Measurements from ENCODE around the gene SCAF1. TPM values are rescaled to one million over a fixed set of nuclear protein-coding genes. Genes with fewer than 3 reads are reported as not detected.

The SCAF1 gene
- total RNA-seq, 1 donor from 2014 or later: 67.9 TPM

- no peak for TF ChIP-seq CTCF (IDR thresholded peaks at IDR 0.05)
- Histone ChIP-seq H3K27me3 (no peaks in the 10 kb centered on the region), H3K27ac (no peak overlapping the region), H3K36me3 (peaks cover 93% of the 10 kb centered on the region), H3K9me3 (no peaks in the 10 kb centered on the region), H3K4me3 (no peak overlapping the region), H3K4me1 (no peaks in the 10 kb centered on the region)
- ATAC-seq: no peak
- DNase-seq: no peak
- intact Hi-C loops (cut with DNase I): no loop called here
Observed at GRCh38 chr19:49658139-49658517, 16.1 kb downstream of the SCAF1 start.

GRCh38 chr19:49658566-49659442 is 16.8 kb downstream of the SCAF1 start:
- Histone ChIP-seq H3K27ac (no peak overlapping the region), H3K4me1 (peaks cover 2% of the 10 kb centered on the region), H3K9me3 (no peaks in the 10 kb centered on the region), H3K4me3 (no peak overlapping the region), H3K36me3 (peaks cover 86% of the 10 kb centered on the region), H3K27me3 (no peaks in the 10 kb centered on the region)
- TF ChIP-seq CTCF (IDR thresholded peaks at IDR 0.05): no peak
- intact Hi-C loops (cut with DNase I): no loop called here
- DNase-seq: no peak
- no peak for ATAC-seq

GRCh38 chr19:49660338-49660961 is 18.4 kb downstream of the SCAF1 start:
- DNase-seq (no peak), ATAC-seq (no peak)
- H3K4me3 ChIP-seq: no peak overlapping the region
- H3K9me3 ChIP-seq: no peaks in the 10 kb centered on the region
- H3K36me3 ChIP-seq: peaks cover 70% of the 10 kb centered on the region
- no peaks in the 10 kb centered on the region for H3K27me3 ChIP-seq
- H3K4me1 ChIP-seq: peaks cover 7% of the 10 kb centered on the region
- intact Hi-C loops (cut with DNase I): no loop called here
- H3K27ac ChIP-seq: no peak overlapping the region
- no peak for TF ChIP-seq CTCF (IDR thresholded peaks at IDR 0.05)

GRCh38 chr19:49662011-49662410 is 20.0 kb downstream of the SCAF1 start:
- DNase-seq (no peak), ATAC-seq (no peak)
- Histone ChIP-seq H3K4me1 (peaks cover 16% of the 10 kb centered on the region), H3K9me3 (no peaks in the 10 kb centered on the region), H3K36me3 (peaks cover 54% of the 10 kb centered on the region), H3K27me3 (no peaks in the 10 kb centered on the region), H3K27ac (no peak overlapping the region), H3K4me3 (no peak overlapping the region)
- intact Hi-C loops (cut with DNase I): no loop called here
- no peak for TF ChIP-seq CTCF (IDR thresholded peaks at IDR 0.05)

GRCh38 chr19:49663224-49663623 is 21.2 kb downstream of the SCAF1 start:
- intact Hi-C loops (cut with DNase I): no loop called here
- H3K4me3 ChIP-seq: no peak overlapping the region
- DNase-seq (no peak), ATAC-seq (no peak)
- no peaks in the 10 kb centered on the region for H3K27me3 ChIP-seq
- no peaks in the 10 kb centered on the region for H3K9me3 ChIP-seq
- peak overlapping the region; percentile 76 for H3K27ac ChIP-seq
- peaks cover 42% of the 10 kb centered on the region for H3K36me3 ChIP-seq
- H3K4me1 ChIP-seq: peaks cover 16% of the 10 kb centered on the region
- TF ChIP-seq CTCF (IDR thresholded peaks at IDR 0.05): no peak

All from upper lobe of right lung (tissue), 1 donor.